Lower leg skin (tissue), 4 donors: ENCODE results near the gene IGSF21. TPM values are rescaled to one million over a fixed set of nuclear protein-coding genes. Genes with fewer than 3 reads are reported as not detected.

Experiments
- DNase-seq, 2 donors: peaks; one replicate each; pipeline ENCODE4 v3.0.0-alpha.2; 2019; ENCODE audit warnings: low spot score in 2 of 2
- H3K4me3 ChIP-seq: fragments of 200-600 bp; sonication (generic); 2 replicates; pipeline ENCODE4 v1.5.1; 2017; ENCODE audit warnings: mild to moderate bottlenecking, low read depth; ENCODE audit not compliant: poor library complexity, severe bottlenecking
- POLR2A ChIP-seq, 2 donors: fragments of 450-650 bp; IDR thresholded peaks; one replicate each; pipeline ENCODE4 v1.6.1; 2016 to 2017; ENCODE audit warnings: antibody characterized with exemption in 2 of 2, mild to moderate bottlenecking in 1 of 2, moderate library complexity in 1 of 2
- WGBS, 2 donors: methylation state at CpG; one replicate each; pipeline ENCODE4 v1.1.5; 2018; 5-methylcytosine and 5-hydroxymethylcytosine counted together
- intact Hi-C: fragments of 100-400 bp; cut with DNase I; formaldehyde crosslinking; loops from one replicate; pipeline ENCODE4 v1.15.0; 2023; ENCODE audit warnings: low total_unique reads
- total RNA-seq, 4 donors: library from RNA; depleted of rRNA; stranded (reverse); fragments of >200 nt; gene quantifications; one replicate each; pipeline ENCODE4 v1.1.0, GENCODE V29; 2016
- TF ChIP-seq, protein P1 (sequence below), 3 donors: fragments of 450-650 bp; IDR thresholded peaks; one replicate each; pipeline ENCODE4 v1.5.1; 2016; ENCODE audit warnings: antibody characterized with exemption in 3 of 3, mild to moderate bottlenecking in 3 of 3, moderate library complexity in 2 of 3

IGSF21 gene
- total RNA-seq, 4 donors from 2014 or later = 0.66 to 3.0 (median 1.3) TPM

- intact Hi-C loops = no loop called here
- DNase-seq = no peak
- TF ChIP-seq POLR2A (IDR thresholded peaks at IDR 0.05) = no peak
- TF ChIP-seq, protein P1, sequence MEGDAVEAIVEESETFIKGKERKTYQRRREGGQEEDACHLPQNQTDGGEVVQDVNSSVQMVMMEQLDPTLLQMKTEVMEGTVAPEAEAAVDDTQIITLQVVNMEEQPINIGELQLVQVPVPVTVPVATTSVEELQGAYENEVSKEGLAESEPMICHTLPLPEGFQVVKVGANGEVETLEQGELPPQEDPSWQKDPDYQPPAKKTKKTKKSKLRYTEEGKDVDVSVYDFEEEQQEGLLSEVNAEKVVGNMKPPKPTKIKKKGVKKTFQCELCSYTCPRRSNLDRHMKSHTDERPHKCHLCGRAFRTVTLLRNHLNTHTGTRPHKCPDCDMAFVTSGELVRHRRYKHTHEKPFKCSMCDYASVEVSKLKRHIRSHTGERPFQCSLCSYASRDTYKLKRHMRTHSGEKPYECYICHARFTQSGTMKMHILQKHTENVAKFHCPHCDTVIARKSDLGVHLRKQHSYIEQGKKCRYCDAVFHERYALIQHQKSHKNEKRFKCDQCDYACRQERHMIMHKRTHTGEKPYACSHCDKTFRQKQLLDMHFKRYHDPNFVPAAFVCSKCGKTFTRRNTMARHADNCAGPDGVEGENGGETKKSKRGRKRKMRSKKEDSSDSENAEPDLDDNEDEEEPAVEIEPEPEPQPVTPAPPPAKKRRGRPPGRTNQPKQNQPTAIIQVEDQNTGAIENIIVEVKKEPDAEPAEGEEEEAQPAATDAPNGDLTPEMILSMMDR (IDR thresholded peaks at IDR 0.05) = no peak
- H3K4me3 ChIP-seq = no peak overlapping the region
Observed at GRCh38 chr1:18319099-18319498, 211.5 kb downstream of the IGSF21 start.

DNA sequence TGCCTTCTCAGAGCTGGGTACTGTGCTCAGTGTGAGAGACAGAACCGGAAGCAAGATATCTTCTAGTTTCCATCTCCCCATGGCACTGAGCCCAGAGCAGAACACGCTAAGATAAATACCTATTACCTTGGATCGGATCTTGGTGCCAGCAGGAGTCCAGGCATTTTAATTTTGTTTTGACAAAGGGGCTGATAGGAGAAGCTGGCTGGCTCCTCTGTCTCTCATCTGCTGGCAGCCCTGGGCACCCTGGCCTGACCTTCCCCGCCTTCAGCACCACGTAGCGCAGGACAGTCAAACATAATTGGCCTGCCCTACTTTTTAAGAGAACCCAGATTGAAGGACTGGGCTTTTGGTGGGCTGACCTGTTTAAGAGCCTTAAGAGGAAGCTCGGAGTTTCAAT is 212.5 kb downstream of the IGSF21 start:
- 29 to 43% methylated on average over 7 of the region's 7 CpGs for WGBS, 2 donors
- no peak for DNase-seq
- TF ChIP-seq, protein P1 (IDR thresholded peaks at IDR 0.05) = no peak
- no peak for TF ChIP-seq POLR2A (IDR thresholded peaks at IDR 0.05)
- intact Hi-C loops = no loop called here
- H3K4me3 ChIP-seq = no peak overlapping the region

DNA sequence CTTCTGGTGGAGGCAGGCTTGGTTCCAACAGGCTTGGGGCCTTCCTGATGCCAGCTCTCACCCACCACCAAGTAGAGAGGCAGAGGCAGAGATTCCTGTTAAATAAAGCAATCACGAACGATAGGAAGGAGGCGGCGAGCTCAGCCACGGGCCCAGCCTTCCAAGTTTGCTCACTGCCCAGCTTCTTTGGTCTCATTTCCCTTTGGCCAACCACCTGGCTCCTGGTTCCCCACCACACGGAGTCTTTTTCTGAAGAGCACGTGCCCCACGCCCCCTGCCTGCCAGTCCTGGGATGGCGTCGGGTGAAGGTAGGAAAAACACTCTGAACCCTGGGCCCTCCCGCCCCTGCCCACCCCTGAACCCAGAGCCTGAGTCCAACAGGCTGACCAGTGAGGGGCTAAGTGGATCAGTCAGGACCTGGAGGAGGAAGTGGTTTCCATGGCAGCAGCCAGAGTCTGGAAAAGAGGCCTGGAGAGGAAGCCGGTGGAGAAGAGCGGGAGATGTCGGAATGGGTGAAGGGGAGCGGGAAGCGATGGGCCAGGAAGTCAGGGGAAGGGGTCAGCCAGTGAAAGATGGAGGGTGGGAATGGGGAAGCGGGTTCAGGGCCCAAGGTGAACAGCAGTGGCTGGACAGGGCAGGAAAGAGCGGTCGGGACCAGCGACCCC is 214.9 kb downstream of the IGSF21 start:
- WGBS, 2 donors = 68 to 76% methylated on average over 20 of the region's 20 CpGs
- intact Hi-C loops = no loop called here
- TF ChIP-seq, protein P1 (IDR thresholded peaks at IDR 0.05) = no peak
- TF ChIP-seq POLR2A (IDR thresholded peaks at IDR 0.05) = no peak
- H3K4me3 ChIP-seq = no peak overlapping the region
- DNase-seq = no peak

DNA sequence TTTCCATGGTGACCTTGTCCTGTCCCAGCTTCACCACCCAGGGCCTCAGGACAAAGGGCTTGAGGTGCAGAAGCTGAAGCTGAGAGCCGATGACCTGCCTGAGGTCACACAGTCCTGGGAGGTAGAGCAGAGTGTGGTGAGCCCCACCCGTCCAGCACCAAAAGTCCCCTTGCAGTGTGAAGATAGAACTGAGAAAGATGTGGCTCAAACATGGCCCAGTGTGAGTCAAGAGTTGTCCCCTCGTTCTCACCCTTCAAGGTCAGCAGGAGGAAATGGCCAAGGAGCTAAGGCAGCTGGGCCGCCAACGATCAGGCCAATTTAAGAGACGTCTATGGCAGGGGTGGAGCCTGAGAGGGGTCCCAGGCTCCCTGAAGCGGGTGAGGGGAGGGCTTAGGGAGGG is 215.7 kb downstream of the IGSF21 start:
- intact Hi-C loops = no loop called here
- DNase-seq = no peak
- TF ChIP-seq, protein P1 (IDR thresholded peaks at IDR 0.05) = no peak
- TF ChIP-seq POLR2A (IDR thresholded peaks at IDR 0.05) = no peak
- H3K4me3 ChIP-seq = no peak overlapping the region
- 73 to 74% methylated on average over 7 of the region's 7 CpGs for WGBS, 2 donors

DNA sequence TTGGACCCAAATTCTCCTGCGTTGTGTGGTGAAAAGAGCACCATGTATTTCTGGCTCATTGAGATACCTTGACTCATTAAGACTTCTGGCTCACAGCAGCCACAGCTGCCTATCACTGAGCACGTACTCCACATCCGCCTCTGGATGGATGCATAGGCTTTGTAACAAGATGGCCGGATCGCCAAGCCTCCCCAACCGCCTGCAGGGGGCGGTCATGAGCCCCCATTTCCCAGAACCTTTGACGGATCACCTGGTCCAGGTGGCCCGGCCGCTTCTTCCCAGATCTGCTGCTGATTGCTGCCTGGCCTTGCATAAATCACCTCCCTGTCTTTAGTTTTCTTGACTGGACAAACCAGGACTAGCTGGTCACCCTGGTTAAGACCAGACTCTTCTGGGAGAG is 216.6 kb downstream of the IGSF21 start:
- TF ChIP-seq POLR2A (IDR thresholded peaks at IDR 0.05) = no peak
- TF ChIP-seq, protein P1 (IDR thresholded peaks at IDR 0.05) = no peak
- no peak for DNase-seq
- H3K4me3 ChIP-seq = no peak overlapping the region
- intact Hi-C loops = no loop called here
- 79 to 84% methylated on average over 10 of the region's 10 CpGs for WGBS, 2 donors

- H3K4me3 ChIP-seq = no peak overlapping the region
- 67 to 80% methylated on average over 7 of the region's 7 CpGs for WGBS, 2 donors
- TF ChIP-seq, protein P1 (IDR thresholded peaks at IDR 0.05) = no peak
- TF ChIP-seq POLR2A (IDR thresholded peaks at IDR 0.05) = no peak
- intact Hi-C loops = no loop called here
- DNase-seq = no peak
Observed at GRCh38 chr1:18325136-18325535, 217.5 kb downstream of the IGSF21 start.
